22Rv1 (cell line): ENCODE data around the gene PDCD7.

ENCODE experiments used
- ZFX ChIP-seq: fragments of 450-650 bp; IDR thresholded peaks from 2 replicates; pipeline ENCODE4 v1.6.1; 2017; ENCODE audit warnings: antibody characterized with exemption, borderline replicate concordance
- TF ChIP-seq, protein P1 (sequence below): fragments of 450-650 bp; IDR thresholded peaks from 2 replicates; pipeline ENCODE4 v1.5.1; 2017; ENCODE audit warnings: mild to moderate bottlenecking

DNA sequence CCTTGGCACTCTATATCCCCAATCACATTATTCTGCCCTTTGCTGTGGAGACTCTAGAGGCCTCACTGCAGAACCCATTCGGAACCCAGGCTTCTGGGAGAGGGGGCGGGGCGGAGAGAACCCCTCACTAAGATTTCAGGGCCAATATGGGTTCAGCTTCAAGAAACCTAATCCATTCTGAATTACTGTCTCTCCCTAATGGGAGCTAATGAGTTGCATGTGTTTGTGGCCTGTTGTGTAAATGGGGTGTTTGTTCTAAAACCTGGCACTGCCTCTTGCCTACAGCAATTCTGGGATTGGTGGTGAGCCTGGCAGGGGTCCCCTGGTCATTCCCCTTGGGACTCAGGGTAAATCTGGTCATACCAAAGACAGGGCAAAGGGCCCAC is 65.2 kb downstream of the PDCD7 start:
- TF ChIP-seq, protein P1, sequence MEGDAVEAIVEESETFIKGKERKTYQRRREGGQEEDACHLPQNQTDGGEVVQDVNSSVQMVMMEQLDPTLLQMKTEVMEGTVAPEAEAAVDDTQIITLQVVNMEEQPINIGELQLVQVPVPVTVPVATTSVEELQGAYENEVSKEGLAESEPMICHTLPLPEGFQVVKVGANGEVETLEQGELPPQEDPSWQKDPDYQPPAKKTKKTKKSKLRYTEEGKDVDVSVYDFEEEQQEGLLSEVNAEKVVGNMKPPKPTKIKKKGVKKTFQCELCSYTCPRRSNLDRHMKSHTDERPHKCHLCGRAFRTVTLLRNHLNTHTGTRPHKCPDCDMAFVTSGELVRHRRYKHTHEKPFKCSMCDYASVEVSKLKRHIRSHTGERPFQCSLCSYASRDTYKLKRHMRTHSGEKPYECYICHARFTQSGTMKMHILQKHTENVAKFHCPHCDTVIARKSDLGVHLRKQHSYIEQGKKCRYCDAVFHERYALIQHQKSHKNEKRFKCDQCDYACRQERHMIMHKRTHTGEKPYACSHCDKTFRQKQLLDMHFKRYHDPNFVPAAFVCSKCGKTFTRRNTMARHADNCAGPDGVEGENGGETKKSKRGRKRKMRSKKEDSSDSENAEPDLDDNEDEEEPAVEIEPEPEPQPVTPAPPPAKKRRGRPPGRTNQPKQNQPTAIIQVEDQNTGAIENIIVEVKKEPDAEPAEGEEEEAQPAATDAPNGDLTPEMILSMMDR = no peak
- no peak for TF ChIP-seq ZFX
